Measurements from ENCODE around the gene RFT1. TPM values are rescaled to one million over a fixed set of nuclear protein-coding genes. Genes with fewer than 3 reads are reported as not detected.

Gene RFT1
- total and polyA plus RNA-seq, 2 of the 13 experiments (the other 11 are each of a cell fraction or from before 2014, with no cell fraction given): 23.2 to 37.0 TPM

DNA sequence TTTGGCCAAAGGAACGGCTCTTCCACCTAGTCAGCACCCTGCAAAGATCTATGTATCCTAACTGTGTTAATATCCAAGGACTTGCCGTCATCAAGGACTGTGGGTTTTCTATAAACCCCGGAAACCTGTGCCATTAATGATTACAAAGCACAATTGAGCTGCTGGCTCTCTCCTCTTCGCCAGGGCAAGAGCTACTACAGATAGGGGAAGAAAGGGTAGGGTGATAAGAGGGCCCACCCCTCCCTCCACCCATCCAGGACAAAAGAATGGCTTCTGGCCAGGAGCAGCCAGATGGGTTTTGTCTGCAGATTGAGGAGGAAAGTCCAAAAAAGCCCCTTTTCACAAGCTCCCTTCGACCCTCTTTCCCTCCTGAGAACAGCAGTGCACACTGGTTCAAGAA, 9.9 kb downstream of the RFT1 start (continued):
- TF ChIP-seq, protein P1, sequence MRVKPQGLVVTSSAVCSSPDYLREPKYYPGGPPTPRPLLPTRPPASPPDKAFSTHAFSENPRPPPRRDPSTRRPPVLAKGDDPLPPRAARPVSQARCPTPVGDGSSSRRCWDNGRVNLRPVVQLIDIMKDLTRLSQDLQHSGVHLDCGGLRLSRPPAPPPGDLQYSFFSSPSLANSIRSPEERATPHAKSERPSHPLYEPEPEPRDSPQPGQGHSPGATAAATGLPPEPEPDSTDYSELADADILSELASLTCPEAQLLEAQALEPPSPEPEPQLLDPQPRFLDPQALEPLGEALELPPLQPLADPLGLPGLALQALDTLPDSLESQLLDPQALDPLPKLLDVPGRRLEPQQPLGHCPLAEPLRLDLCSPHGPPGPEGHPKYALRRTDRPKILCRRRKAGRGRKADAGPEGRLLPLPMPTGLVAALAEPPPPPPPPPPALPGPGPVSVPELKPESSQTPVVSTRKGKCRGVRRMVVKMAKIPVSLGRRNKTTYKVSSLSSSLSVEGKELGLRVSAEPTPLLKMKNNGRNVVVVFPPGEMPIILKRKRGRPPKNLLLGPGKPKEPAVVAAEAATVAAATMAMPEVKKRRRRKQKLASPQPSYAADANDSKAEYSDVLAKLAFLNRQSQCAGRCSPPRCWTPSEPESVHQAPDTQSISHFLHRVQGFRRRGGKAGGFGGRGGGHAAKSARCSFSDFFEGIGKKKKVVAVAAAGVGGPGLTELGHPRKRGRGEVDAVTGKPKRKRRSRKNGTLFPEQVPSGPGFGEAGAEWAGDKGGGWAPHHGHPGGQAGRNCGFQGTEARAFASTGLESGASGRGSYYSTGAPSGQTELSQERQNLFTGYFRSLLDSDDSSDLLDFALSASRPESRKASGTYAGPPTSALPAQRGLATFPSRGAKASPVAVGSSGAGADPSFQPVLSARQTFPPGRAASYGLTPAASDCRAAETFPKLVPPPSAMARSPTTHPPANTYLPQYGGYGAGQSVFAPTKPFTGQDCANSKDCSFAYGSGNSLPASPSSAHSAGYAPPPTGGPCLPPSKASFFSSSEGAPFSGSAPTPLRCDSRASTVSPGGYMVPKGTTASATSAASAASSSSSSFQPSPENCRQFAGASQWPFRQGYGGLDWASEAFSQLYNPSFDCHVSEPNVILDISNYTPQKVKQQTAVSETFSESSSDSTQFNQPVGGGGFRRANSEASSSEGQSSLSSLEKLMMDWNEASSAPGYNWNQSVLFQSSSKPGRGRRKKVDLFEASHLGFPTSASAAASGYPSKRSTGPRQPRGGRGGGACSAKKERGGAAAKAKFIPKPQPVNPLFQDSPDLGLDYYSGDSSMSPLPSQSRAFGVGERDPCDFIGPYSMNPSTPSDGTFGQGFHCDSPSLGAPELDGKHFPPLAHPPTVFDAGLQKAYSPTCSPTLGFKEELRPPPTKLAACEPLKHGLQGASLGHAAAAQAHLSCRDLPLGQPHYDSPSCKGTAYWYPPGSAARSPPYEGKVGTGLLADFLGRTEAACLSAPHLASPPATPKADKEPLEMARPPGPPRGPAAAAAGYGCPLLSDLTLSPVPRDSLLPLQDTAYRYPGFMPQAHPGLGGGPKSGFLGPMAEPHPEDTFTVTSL (CRISPR knock-in tag; IDR thresholded peaks at IDR 0.05; ENCODE audit: borderline replicate concordance): no peak

DNA sequence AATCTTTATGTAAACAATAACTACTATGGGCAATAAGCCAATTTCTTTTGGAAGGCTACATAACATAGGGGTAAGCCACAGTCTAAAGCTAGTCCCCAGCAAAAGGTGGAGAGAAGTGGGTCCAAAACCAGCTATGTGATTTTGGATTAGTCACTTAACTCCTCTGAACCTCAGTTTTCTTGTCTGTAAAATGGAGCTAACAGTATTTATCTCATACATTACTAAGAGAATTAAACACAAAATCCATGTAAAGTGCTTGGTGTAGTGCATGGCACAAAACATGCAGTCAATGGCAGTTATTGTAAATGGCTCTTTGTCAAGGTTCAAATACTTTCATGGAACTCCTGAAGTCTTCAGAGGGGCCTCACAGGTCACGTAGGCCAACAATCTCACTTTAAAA, 13.3 kb downstream of the RFT1 start:
- 100% methylated on average over 1 of the region's 1 CpG for WGBS (ENCODE audit: low lambda C conversion rate)
- Histone ChIP-seq H3K9ac (ENCODE audit: insufficient read depth, low read depth, low read length) (no peak overlapping the region), H3K36me3 (replicated peaks in 1 of 2; ENCODE audit: control insufficient read depth in 1 of 2, insufficient read depth in 2 of 2, low read length in 2 of 2) (peaks cover 18 to 46% of the 10 kb centered on the region in 2 experiments), H3K79me2 (ENCODE audit: insufficient read depth, low read length) (no peaks in the 10 kb centered on the region), H3K27ac (ENCODE audit: extremely low read length, insufficient read depth, low read length) (no peak overlapping the region), H3K27me3 (ENCODE audit: control insufficient read depth in 1 of 2, insufficient read depth in 2 of 2, low read length in 2 of 2) (no peaks in the 10 kb centered on the region; a peak in 1 of 5 replicates), H3K4me2 (ENCODE audit: low read depth, low read length) (no peak overlapping the region), H3K9me3 (ENCODE audit: low read length) (no peaks in the 10 kb centered on the region), H2AFZ (ENCODE audit: low read length) (no peak overlapping the region), H3K4me1 (ENCODE audit: insufficient read depth, low read length) (no peaks in the 10 kb centered on the region), H4K20me1 (ENCODE audit: insufficient read depth, low read length) (no peaks in the 10 kb centered on the region), H3K4me3 (replicated peaks in 1 of 3; ENCODE audit: insufficient read depth in 1 of 3, low read depth in 2 of 3, low read length in 3 of 3) (no peak overlapping the region)
- DNase-seq (ENCODE audit: low spot score) (no peak), ATAC-seq (no peak), FAIRE-seq (no peak)
- in situ Hi-C loops (cut with HindIII; ENCODE audit: extremely low pct_ligation_motif_present, low pct_unique_long_range_greater_than_20kb) (no loop called here), intact Hi-C loops (cut with micrococcal nuclease; ENCODE audit: unreplicated experiment) (no loop called here)
- ChIA-PET CTCF (ENCODE audit: low intra/inter-chr PET ratio, low total read pairs) (interaction anchor here (1.6 kb wide), 1 partner anchor 79 kb away, joined by 6 read pairs; no protein-coding TSS in a partner anchor), POLR2A (no interaction called here)
- TF ChIP-seq ZNF441 (CRISPR knock-in tag; IDR thresholded peaks at IDR 0.05; ENCODE audit: borderline replicate concordance) (no peak), ZNF629 (CRISPR knock-in tag; conservative IDR thresholded peaks at IDR 0.05) (peak; percentile 58)
- no TSS peak for BruUV-seq (replicated peaks)
